Activated CD4-positive, alpha-beta memory T cell treated with anti-CD3 and anti-CD28 coated beads for 36 hours (primary cell): ENCODE data around the gene PRDM1. TPM values are rescaled to one million over a fixed set of nuclear protein-coding genes. Genes with fewer than 3 reads are reported as not detected.

Experiments used
- CTCF ChIA-PET: fragments of 350-600 bp; sonication (Branson Sonifier 250); formaldehyde crosslinking; loops from one replicate; lab custom pipeline; 2021; ENCODE audit warnings: antibody characterized with exemption, inconsistent platforms; lab: Charles Lee
- POLR2A ChIA-PET: fragments of 350-600 bp; sonication (Branson Sonifier 250); formaldehyde crosslinking; loops from one replicate; lab custom pipeline; 2021; ENCODE audit warnings: antibody characterized with exemption; lab: Charles Lee
- DNase-seq: peaks from one replicate; pipeline ENCODE4 v3.0.0-alpha.2; 2020
- H3K27ac Mint-ChIP-seq: one replicate; pipeline ENCODE4 v1.8.0; 2021; ENCODE audit warnings: mixed read lengths
- H3K27me3 Mint-ChIP-seq: one replicate; pipeline ENCODE4 v1.8.0; 2021; ENCODE audit warnings: mixed read lengths
- H3K36me3 Mint-ChIP-seq: one replicate; pipeline ENCODE4 v1.8.0; 2021; ENCODE audit warnings: mixed read lengths
- H3K4me1 Mint-ChIP-seq: one replicate; pipeline ENCODE4 v1.8.0; 2021; ENCODE audit warnings: low read depth, mixed read lengths
- H3K4me3 Mint-ChIP-seq: one replicate; pipeline ENCODE4 v1.8.0; 2021; ENCODE audit warnings: mild to moderate bottlenecking, mixed read lengths
- H3K9me3 Mint-ChIP-seq: one replicate; pipeline ENCODE4 v1.8.0; 2021; ENCODE audit warnings: mixed read lengths
- intact Hi-C: fragments of 100-400 bp; cut with micrococcal nuclease; formaldehyde crosslinking; loops from one replicate; pipeline ENCODE4 v1.15.1; 2023
- total RNA-seq, 2 experiments: library from RNA; stranded (reverse); gene quantifications; one replicate each; pipeline ENCODE4 v1.2.3, GENCODE V29; 2021

Gene PRDM1
- total RNA-seq, 2 experiments from 2014 or later = 70.9 to 78.9 TPM

DNA sequence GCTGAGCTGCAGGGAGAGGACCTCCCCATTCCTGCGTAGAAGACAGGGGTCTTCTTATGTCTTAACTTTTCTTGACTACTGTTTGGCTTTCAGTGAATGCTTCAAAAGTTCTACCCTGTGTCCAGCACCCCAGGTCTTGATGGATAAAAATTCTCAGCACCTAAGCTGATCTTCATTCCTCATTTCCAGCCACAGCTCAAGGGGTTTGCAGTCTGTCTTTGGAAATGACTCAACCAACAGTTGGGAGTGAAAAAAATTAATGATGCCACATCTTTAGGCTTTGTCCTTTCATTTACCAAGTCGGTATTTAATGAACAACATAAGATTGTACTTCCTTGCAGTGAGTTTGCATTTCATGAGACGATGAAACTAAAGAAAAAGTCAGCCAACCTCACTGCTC is 40.3 kb downstream of the PRDM1 start:
- Mint-ChIP-seq H3K4me3 (peak overlapping the region; percentile 65), H3K4me1 (peaks cover 41% of the 10 kb centered on the region), H3K36me3 (no peaks in the 10 kb centered on the region), H3K9me3 (no peaks in the 10 kb centered on the region), H3K27me3 (peaks cover 3% of the 10 kb centered on the region), H3K27ac (peak overlapping the region; percentile 80)
- intact Hi-C loops = loop anchor here (1.0 kb wide), 3 partner anchors 9 to 24 kb away; no protein-coding TSS in a partner anchor
- DNase-seq = no peak
- ChIA-PET CTCF (interaction anchor here (1.0 to 1.3 kb wide), 3 partner anchors 37 to 97 kb away, joined by 3 to 8 read pairs (median 3); no protein-coding TSS in a partner anchor), POLR2A (interaction anchor here (0.5 to 1.7 kb wide), 8 partner anchors 9 to 424 kb away, joined by 3 to 9 read pairs (median 6); no protein-coding TSS in a partner anchor)

DNA sequence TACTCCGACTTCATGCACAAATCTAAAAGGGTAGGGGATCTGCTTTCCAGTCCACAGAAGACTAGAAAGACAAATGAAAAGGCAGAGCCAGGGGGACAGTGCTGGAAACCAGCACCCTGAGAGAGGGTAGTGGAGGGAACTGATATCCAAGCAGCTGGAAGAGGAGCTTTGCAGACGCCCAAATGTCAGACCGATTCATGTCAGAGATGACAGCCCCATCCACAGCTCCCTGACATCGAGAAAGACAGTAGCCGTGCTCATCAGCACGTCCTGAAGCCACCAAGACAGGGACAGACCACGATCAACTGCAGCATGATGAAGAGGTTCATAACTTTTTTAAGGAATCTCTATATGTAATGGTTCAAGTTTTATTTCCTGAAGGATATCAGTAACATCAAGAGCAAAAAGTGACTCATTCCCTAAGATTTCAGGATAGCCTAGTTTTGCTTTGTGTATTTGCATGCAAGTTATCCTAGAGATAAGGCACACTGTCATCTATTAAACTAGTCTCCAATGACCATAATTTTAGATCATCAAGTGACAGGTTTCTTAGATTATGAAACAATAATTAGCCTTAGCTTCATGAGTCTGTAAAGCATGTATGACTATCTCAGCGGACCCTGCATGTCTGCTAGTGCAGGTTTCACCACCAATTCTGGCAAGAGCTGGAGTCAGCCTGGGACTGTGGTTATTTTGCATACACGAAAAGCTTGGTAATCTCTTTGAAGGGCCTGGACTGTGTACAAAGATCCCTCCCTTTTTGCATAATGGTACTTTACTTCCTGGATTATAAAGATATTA is 43.0 kb downstream of the PRDM1 start:
- DNase-seq = no peak
- Mint-ChIP-seq H3K27me3 (no peaks in the 10 kb centered on the region), H3K4me3 (no peak overlapping the region), H3K9me3 (no peaks in the 10 kb centered on the region), H3K36me3 (no peaks in the 10 kb centered on the region), H3K27ac (no peak overlapping the region), H3K4me1 (peaks cover 28% of the 10 kb centered on the region)
- POLR2A ChIA-PET = interaction anchor here (0.5 kb wide), 1 partner anchor 671 kb away, joined by 4 read pairs; no protein-coding TSS in a partner anchor
- CTCF ChIA-PET = interaction anchor here (1.0 kb wide), 1 partner anchor 94 kb away, joined by 4 read pairs; no protein-coding TSS in a partner anchor
- intact Hi-C loops = no loop called here

DNA sequence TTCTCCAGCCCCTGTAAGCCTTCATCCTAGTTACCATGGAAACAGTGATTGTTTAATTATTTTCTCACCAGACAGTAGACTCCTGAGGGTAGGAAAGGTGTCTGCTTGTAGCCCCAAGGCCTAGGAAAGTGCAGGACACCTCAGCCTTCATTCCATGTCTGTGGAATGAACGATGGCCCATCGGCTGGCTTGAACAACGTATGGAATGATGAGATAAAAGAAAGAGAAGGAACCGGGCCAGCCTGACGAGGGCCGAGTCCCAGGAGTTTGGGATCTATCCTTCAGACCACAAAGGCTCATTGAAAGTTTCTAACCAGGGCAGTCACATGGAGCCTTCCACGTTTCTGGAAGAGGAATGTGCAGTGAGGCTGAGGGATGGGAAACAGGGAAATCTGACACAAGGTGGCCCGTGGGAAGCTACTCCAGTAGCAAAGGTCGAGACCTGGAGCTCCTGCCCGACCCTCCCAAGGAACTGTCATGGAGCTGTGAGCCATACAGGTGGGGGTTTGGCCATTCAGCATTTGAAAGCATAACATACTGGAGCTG is 46.1 kb downstream of the PRDM1 start:
- no peak overlapping the region for H3K27ac Mint-ChIP-seq
- CTCF ChIA-PET = no interaction called here

DNA sequence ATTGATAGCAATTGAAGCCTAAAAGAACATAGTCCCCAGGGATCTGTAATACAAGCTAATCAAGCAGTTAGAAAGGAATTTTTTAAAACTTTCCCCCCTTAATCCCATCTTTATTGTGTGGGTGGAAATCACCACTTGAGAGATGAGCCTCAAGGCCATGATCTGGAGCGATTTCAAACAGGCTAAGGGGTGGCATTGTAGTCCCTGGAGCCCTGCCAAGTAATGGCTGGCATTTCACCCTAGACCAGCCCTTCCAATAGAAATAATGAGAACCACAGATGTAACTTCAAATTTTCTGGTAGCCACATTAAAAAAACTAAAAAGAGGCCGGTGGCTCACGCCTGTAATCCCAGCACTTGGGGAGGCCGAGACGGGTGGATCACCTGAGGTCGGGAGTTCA is 46.9 kb downstream of the PRDM1 start:
- Mint-ChIP-seq H3K27ac (no peak overlapping the region), H3K4me3 (no peak overlapping the region), H3K36me3 (no peaks in the 10 kb centered on the region), H3K27me3 (no peaks in the 10 kb centered on the region), H3K9me3 (no peaks in the 10 kb centered on the region), H3K4me1 (peaks cover 16% of the 10 kb centered on the region)
- CTCF ChIA-PET = no interaction called here
- intact Hi-C loops = no loop called here
- POLR2A ChIA-PET = interaction anchor here (1.1 kb wide), 1 partner anchor 18 kb away, joined by 3 read pairs; no protein-coding TSS in a partner anchor
- DNase-seq = no peak

More for the DNA sequence above, 46.1 kb downstream of the PRDM1 start:
- no peaks in the 10 kb centered on the region for H3K9me3 Mint-ChIP-seq
- no peaks in the 10 kb centered on the region for H3K36me3 Mint-ChIP-seq
- no peak for DNase-seq
- peaks cover 16% of the 10 kb centered on the region for H3K4me1 Mint-ChIP-seq
- POLR2A ChIA-PET = interaction anchor here (1.1 kb wide), 1 partner anchor 17 kb away, joined by 3 read pairs; no protein-coding TSS in a partner anchor
- intact Hi-C loops = no loop called here
- no peak overlapping the region for H3K4me3 Mint-ChIP-seq
- no peaks in the 10 kb centered on the region for H3K27me3 Mint-ChIP-seq

DNA sequence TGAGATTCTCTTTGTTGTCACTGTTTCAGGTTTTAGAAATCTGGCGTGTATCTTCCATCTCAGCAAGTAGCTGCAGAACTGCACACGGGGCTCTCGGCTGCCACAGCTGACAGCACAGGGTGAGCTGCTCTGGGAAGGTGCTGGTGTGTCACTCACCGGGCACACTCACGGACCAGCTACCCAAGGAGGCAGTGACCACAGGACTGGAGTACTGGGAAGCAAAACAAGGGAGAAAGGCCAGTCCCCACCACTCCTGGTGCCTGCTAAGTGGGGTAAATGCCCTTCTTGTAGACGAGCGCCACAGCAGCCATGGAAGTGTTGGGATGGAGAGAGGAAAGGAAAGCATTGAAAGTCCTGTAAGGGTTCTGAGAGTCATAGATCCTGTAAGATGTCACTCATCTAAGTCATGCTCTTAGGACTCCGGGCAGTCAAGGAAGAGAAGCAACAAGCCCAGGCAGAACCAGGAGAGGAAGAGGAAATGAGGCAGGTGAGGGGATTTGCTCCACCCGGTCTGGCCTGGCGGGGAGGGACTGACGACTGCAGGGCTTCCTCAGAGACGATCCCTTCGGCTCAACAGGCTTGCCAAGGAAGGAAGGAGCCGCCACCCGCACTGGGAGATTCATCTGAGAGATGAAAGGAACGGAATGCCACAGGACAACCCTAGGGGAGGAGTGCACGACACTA is 48.1 kb downstream of the PRDM1 start:
- POLR2A ChIA-PET = no interaction called here
- no peak for DNase-seq
- H3K27ac Mint-ChIP-seq = no peak overlapping the region
- no peaks in the 10 kb centered on the region for H3K9me3 Mint-ChIP-seq
- H3K27me3 Mint-ChIP-seq = no peaks in the 10 kb centered on the region
- intact Hi-C loops = no loop called here
- H3K4me3 Mint-ChIP-seq = no peak overlapping the region
- no peaks in the 10 kb centered on the region for H3K36me3 Mint-ChIP-seq
- CTCF ChIA-PET = no interaction called here
- H3K4me1 Mint-ChIP-seq = peaks cover 13% of the 10 kb centered on the region

DNA sequence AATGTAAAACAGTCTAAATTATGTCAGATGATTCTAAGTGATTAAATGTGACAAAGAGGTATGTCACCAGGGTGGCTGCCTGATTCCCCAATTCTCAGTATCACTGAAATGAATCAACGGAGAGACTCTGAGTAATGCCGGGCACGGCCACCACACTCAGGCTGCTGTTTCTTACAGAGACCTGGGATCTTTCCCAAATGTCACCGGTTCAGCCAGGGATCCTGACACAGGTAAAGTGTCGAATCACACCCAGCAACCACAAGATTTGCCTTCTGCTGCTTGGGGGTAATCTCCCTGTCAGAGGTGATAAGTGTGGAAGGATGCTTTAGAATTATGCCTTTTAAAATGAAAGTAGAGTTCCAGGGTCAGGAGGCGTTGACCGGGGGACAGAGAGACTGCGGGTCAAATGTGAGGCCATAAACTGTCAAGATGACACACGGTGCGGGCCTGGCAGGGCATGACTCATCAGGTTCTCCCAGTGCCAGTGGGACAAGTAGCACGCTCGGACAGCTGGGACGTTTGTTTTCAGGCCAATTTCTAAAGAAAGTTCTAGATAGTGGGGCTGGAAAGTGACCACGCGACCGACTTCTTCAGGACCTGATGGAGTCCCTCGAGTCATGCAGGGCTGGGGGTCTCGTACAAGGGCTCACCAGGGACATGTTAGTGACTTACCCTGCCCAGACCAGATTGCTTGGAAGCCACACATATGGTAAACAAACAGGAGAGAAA is 48.9 kb downstream of the PRDM1 start:
- H3K27me3 Mint-ChIP-seq = no peaks in the 10 kb centered on the region
- CTCF ChIA-PET = no interaction called here
- no peak overlapping the region for H3K4me3 Mint-ChIP-seq
- no peaks in the 10 kb centered on the region for H3K9me3 Mint-ChIP-seq
- POLR2A ChIA-PET = no interaction called here
- intact Hi-C loops = no loop called here
- peak; percentile 63 for DNase-seq
- peaks cover 8% of the 10 kb centered on the region for H3K4me1 Mint-ChIP-seq
- peak overlapping the region; percentile 33 for H3K27ac Mint-ChIP-seq
- no peaks in the 10 kb centered on the region for H3K36me3 Mint-ChIP-seq

DNA sequence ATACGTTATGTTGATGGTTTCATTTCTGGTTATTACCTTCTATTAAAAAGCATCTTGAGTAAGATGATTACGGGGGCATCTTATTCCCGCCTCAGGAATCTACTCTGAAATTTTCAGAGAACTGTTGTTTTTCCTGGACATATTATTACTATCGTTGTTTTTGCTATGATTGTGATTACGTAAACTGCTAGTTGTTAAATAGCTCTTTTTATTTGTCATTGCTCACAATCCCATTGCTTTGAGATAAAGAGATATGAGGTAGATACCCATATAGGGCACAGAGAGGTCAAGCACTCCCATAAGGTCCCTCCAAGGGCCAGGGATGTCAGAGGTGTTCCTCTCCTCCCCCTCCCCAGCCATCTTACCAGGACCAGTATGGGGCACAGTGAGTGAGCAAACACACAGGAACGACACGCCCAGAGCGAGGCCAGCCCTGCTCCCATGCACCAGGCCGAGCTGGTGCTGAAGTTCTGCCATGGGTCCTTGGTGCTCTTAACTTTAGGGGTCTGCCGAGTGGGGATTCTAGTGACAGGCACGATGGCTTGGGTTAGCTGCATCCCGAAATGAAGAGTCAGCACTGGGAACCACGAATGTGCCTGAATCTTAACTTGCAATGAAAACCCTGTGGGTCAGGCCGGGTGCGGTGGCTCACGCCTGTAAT is 49.9 kb downstream of the PRDM1 start:
- H3K27ac Mint-ChIP-seq = no peak overlapping the region
- H3K4me1 Mint-ChIP-seq = peaks cover 12% of the 10 kb centered on the region
- POLR2A ChIA-PET = no interaction called here
- H3K4me3 Mint-ChIP-seq = no peak overlapping the region
- H3K36me3 Mint-ChIP-seq = no peaks in the 10 kb centered on the region
- CTCF ChIA-PET = no interaction called here
- no peaks in the 10 kb centered on the region for H3K9me3 Mint-ChIP-seq
- H3K27me3 Mint-ChIP-seq = no peaks in the 10 kb centered on the region
- no peak for DNase-seq
- intact Hi-C loops = no loop called here

DNA sequence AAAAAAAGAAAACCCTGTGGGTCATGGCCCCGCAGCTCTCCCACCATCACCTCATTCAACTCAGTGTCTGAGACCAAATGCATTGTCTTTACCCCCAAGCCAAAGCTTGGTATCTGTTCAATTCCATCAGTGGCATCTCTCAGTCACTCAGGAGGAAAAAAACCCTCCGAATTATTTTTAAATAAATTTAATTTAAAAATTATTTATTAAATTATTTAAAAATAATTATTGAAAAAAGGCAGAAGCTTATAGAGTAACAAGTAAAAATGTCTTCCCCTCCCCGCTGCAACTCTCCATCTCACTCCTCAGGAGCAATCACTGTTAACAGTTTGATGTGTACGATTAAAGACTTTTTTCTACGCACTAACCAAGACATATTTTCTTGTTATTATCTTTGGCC is 50.7 kb downstream of the PRDM1 start:
- Mint-ChIP-seq H3K4me1 (peaks cover 20% of the 10 kb centered on the region), H3K9me3 (no peaks in the 10 kb centered on the region), H3K36me3 (no peaks in the 10 kb centered on the region), H3K27ac (no peak overlapping the region), H3K27me3 (no peaks in the 10 kb centered on the region), H3K4me3 (no peak overlapping the region)
- ChIA-PET CTCF (no interaction called here), POLR2A (no interaction called here)
- DNase-seq = no peak
- intact Hi-C loops = no loop called here

DNA sequence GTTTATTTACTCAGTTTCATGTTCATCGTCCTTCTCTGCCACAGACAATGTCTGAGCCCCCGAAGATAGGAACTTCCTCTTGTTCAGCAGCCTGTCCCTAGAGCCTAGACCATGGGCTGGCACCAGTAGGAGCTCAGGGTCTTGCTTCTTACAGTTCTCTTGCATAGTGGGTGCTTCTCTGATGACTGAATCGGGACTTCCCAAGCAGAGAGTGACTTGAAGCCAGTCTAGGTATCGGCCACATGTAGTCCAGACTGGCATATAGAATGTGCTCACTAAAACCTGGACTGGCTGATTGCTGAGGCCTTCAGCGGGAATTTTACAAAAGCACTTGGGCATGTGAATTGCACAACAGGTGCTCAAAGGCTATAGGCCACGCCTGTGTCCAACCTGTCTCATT is 52.0 kb downstream of the PRDM1 start:
- no peak overlapping the region for H3K4me3 Mint-ChIP-seq
- peaks cover 33% of the 10 kb centered on the region for H3K4me1 Mint-ChIP-seq
- no peaks in the 10 kb centered on the region for H3K36me3 Mint-ChIP-seq
- no peak for DNase-seq
- no peaks in the 10 kb centered on the region for H3K27me3 Mint-ChIP-seq
- H3K9me3 Mint-ChIP-seq = no peaks in the 10 kb centered on the region
- no peak overlapping the region for H3K27ac Mint-ChIP-seq
- intact Hi-C loops = no loop called here
- CTCF ChIA-PET = no interaction called here
- POLR2A ChIA-PET = no interaction called here

DNA sequence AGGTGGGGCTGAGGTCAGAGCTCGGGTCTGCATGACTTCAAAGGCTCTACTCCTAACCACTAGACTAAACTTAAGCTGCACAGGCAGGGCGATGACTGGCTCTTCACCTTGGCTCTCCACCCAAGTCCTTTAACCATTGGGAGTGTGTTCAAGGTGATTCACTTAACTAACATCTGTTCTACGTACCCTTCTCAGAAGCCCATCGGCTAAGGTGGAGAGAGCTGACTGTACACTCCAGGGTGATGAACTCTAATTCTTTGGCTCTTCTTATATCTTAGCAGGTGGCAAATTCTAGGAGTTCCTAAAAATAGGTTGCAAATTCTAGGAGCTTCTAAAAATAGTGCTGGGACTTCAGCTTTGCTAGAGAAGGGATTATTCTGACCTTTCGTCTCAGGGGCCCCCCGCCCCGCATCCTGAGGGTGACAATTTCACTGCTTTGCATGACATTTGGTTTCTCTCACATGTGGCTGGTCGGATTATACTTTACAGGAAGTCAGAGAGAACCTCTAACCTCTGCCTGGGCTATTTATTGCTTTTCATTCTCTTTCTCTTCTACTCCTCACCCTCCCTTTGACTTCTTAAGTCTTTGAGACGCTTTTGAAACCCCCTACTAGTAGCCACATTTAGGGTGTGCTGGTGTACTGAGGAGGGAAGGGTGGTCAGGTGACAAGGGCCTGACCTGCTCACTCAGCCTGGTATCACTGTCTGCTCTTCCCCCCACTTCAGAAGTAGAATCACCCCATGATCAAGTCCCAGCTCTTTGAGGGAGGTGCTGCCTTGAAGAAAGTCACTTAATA is 55.5 kb downstream of the PRDM1 start:
- H3K4me3 Mint-ChIP-seq = peak overlapping the region; percentile 10
- POLR2A ChIA-PET = interaction anchor here (0.9 to 2.9 kb wide), 6 partner anchors 15 to 43 kb away, joined by 3 to 19 read pairs (median 6); no protein-coding TSS in a partner anchor
- no peaks in the 10 kb centered on the region for H3K36me3 Mint-ChIP-seq
- H3K27me3 Mint-ChIP-seq = no peaks in the 10 kb centered on the region
- intact Hi-C loops = loop anchor here (1.0 to 2.0 kb wide), 6 partner anchors 15 to 45 kb away; no protein-coding TSS in a partner anchor
- H3K4me1 Mint-ChIP-seq = peaks cover 49% of the 10 kb centered on the region
- CTCF ChIA-PET = interaction anchor here (0.7 to 2.9 kb wide), 8 partner anchors 19 to 710 kb away, joined by 3 to 12 read pairs (median 4); no protein-coding TSS in a partner anchor
- H3K9me3 Mint-ChIP-seq = no peaks in the 10 kb centered on the region
- peak; percentile 80 for DNase-seq
- H3K27ac Mint-ChIP-seq = peak overlapping the region; percentile 83
